GM21717 (cell line): ENCODE results near the gene LONP2.

Experiments
- ATAC-seq: cut with Tn5 transposase; IDR thresholded peaks from one replicate; pipeline ENCODE4 v1.9.1; 2021; ENCODE audit warnings: mild to moderate bottlenecking, moderate library complexity; ENCODE audit not compliant: unreplicated experiment

Gene LONP2, protein sequence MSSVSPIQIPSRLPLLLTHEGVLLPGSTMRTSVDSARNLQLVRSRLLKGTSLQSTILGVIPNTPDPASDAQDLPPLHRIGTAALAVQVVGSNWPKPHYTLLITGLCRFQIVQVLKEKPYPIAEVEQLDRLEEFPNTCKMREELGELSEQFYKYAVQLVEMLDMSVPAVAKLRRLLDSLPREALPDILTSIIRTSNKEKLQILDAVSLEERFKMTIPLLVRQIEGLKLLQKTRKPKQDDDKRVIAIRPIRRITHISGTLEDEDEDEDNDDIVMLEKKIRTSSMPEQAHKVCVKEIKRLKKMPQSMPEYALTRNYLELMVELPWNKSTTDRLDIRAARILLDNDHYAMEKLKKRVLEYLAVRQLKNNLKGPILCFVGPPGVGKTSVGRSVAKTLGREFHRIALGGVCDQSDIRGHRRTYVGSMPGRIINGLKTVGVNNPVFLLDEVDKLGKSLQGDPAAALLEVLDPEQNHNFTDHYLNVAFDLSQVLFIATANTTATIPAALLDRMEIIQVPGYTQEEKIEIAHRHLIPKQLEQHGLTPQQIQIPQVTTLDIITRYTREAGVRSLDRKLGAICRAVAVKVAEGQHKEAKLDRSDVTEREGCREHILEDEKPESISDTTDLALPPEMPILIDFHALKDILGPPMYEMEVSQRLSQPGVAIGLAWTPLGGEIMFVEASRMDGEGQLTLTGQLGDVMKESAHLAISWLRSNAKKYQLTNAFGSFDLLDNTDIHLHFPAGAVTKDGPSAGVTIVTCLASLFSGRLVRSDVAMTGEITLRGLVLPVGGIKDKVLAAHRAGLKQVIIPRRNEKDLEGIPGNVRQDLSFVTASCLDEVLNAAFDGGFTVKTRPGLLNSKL

DNA sequence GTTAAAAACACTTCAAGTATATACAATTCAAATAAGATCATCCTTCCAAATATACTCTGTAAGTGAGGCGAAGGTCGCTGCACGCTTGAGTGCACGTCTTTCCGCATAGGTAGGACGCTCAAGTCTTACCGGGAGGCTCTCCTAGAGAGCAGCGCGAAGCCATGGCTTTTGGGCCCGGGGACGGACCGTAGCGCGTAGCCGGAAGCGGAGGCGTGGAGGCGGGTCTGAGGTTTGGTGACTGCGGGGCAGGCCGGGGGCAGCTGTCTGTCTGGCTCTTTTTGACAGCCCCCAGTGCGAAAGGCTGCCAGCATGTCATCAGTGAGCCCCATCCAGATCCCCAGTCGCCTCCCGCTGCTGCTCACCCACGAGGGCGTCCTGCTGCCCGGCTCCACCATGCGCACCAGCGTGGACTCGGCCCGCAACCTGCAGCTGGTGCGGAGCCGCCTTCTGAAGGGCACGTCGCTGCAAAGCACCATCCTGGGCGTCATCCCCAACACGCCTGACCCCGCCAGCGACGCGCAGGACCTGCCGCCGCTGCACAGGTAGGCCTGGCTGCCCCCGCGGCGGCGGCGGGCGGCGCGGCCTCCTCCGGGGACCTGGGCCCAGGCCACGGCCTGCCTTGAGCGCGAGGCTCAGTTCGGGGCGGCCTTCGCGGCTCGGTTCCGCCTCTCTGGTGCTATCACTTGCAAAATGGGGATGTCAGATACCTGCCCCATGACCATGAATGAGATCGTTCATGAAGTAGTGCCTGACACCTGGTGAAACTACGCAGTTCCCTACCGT, at the start of gene LONP2:
TSS of gene LONP2 (plus strand) at position 221 of the 783 bp plus-strand sequence. CDS start at position 310, 89 bp downstream.
- ATAC-seq = peak; percentile 97

DNA sequence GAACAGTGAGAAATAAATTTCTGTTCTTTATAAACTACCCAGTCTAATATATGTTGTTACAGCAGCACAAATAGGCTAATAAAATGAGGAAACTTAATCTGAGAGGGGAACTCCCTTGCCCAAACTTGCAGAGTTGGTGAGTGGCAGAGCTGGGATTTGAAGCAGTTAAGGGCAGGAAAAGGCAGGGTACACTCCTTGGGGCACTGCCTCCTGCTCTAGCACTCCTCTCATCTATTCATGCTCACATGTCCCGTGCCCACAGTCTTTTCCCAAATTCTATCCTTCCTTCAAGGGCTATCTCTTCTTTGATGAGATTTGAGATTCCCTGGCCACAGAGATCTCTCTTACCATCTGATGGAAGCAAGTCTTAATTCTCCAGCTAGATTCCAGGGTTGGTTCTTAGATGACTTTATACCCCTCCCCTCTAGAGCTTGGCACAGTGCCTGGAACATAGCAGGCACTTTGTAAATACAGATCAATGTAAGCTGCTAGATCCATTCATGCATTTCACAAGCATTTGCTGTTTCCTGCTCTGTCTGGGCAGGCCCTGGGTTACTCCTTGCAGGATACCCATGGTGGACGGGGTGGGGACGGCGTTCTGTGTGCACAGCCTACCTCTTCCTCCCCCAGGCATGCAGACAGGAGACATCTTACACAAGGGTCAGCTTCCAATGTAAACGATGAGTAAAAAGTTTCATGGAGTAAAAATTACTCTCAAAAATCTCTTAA, 49.1 kb upstream of the LONP2 start:
- no peak for ATAC-seq

DNA sequence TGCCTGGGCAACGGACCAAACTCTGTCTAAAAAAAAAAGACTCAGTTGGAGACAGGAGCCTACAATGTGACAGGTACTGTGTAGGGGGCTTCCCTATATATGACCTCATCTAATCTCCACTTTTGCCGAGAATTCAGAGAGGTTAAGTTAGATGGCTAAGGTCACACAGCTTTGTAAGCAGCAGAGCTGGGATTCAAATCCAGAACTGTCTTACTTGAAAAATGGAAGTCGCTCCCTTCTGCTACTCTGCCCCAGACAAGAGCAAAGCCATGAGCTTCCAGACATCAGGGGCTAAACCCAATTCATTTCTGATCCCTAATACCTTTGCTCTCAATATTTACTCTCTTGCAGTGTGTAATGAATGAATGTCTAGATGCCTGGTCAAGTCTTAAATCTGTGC, 46.8 kb upstream of the LONP2 start:
- no peak for ATAC-seq

DNA sequence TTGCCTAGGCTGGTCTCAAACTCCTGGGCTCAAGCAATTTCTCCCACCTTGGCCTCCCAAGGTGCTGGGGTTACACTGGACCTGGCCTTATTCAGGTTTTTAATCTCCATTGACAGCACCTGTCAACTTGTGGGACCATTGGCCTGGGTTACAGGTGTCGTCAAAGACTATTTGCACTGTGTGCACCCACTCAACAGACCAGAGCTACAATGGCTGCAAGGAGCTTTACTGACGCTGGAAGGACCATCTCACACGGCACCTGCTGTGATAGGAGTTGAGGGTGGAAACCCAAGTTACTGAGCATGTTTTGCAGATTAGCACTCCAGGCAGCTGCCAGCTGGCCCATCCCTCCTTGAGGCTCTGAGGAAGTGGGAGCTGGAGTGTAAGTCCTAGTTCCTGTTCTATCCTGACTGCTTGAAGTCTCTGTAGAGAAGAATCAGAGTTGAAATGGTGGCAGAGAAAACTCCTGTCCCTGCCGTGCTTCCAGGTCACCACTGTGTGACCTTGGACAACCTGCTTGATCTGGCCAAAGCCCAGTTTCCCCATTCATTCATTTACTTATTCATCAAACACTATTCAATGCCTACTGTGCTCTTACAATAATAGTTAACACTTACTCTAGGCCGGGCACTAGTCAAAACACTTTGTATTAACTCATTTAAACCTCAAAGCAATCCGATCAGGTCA, 42.4 kb upstream of the LONP2 start:
- ATAC-seq = no peak

DNA sequence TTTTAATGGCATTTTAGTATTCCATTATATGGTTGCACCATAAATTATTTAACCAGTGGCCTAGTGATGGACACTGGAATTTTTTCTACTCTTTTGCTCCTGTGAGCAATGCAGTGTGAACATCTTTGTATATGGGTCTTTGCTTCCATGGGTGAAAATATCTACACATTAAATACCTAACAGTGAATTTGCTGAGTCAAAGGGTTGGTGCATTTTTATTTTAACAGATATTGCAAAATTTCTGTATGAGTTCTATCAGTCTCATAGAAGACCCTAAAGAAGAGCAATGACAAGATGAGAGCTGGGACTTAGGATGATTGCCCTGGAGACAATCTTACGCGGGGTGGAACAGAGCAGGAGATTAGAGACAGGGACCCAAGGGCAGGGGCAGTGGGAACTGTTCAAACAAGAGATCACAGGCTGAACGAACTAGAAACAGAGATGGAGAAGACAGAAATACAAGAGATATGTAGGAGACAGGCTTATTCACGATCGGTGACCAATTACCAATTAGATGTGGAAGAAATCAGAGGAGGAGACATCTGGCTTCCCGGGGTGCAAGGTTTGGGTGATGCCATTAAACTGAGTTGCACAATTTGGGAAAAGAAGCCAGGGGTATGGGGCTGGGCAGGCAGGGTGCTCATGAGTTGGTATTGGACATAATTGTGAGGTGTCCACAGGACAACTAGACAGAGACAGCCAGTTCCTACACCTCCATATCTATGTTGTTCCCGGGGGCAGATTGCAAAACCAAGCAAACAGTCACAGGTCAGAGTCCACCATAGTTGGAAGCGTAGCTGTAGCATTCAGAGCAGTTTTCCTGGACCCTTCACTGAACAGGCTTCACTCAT, 39.9 kb upstream of the LONP2 start:
- no peak for ATAC-seq

DNA sequence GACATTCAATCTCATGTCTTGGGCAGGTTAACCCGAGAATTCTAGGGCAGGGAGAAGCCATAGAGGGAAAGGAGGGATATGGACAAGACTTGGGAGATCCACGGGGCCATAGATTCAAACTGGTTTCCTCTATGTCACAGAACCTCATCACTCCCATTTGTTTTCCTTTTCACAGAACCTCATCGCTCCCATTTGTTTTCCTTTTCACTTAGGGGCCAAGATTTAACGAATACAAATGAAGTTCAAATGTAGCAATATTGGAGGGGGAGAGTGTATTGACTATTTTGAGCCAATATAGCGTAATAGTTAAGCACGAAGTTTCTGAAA, 39.3 kb upstream of the LONP2 start:
- no peak for ATAC-seq

DNA sequence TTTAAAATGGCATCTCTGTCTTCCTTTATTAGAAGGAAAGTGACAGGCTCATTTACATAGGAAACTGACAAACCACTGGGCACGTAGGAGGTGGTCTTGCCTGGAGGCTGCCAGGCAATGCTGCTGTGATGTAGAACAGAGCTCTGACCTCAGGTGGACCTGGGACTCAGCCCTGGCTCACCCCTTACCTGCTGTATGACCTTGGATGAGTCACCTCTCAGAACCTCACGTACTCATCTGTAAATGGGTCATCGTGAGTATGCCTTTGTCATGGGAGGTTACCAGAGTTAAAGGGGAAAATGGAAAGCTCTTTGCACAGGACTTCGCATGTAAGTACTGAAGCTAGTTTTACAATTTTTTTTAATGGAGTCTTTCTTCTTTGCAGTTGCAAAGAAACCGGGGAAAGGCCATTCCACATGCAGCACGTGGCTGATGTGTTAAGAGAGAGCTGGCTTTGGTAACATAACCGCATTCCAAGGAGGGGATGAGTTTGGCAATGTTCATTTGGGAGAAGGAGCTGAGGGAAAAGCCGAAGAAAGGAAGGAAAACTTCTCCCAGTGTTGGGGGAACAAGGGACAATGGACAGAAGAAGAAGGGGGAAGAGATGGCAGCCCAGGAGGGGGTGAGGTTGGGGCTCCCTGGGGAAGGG, 37.4 kb upstream of the LONP2 start:
- no peak for ATAC-seq

DNA sequence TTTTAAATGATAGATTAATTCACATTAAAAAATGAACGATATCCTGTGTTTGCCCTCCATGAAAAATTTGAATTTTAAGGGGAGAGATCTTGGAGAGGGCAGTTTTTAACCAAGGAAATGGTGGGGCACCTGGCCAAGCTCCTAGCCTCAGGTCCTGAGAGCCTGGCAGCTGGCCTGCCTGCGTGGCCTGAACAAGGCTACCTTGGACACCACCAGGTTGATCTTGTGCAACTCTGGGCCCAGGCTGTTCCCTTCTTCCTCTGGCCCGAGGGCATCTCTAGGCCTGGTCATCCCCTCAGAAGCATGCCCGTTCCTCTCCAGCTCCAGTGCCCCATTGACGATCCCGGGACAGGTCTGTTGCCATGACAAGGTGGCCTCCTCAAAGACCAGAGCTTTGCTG, 33.4 kb upstream of the LONP2 start:
- ATAC-seq = no peak

DNA sequence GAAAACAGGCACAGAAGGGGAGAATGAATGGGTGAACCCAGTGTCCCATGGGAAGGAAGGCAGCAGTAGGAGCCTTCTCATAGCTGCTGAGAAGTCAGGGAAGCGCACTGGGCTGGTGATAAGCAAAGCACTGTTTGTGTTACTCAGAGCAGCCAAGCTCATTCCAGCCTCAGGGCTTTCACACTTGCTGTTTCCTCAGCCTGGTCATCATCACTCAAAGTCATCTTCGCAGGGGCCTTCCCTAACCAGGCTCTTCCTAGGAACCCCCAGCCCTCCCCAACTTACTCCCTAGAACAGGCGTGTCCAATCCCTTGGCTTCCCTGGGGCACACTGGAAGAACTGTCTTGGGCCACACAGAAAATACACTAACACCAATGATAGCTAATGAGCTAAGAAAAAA, 32.1 kb upstream of the LONP2 start:
- no peak for ATAC-seq

DNA sequence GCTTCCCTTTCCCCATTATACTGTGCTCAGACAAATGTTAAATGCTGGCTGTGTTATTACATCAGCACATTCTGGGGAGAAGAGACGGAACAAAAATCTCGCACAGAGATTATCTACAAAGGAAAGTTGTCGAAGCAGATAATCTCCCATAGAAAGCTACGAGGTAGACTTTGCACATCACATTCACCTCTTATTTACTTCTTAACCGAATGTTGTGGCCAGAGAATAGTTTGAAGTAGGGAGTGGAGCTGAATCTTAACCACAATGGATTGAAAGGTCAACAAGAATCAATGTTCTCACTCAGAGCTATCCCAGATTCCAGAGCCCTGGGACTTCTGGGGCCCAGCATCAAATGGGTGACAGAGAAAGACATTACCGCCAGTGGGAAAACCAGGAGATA, 28.4 kb upstream of the LONP2 start:
- ATAC-seq = no peak

DNA sequence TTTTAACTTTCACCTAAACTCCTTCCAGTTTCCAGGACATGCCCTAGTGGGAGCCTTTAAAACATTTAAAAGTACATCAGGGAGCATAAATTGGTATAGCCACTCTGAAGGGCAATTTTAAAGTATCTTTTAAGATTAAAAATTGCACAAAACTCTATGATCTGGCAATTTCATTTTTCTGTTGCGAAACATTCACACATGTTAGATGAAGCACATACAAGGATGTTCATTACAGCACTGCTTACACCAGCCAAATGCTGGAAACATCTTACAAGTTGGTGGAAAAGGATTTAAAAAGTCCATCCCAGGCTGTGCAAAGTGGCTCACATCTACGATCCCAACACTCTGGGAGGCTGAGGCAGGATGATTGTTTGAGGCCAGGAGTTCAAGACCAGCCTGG, 26.4 kb upstream of the LONP2 start:
- no peak for ATAC-seq

DNA sequence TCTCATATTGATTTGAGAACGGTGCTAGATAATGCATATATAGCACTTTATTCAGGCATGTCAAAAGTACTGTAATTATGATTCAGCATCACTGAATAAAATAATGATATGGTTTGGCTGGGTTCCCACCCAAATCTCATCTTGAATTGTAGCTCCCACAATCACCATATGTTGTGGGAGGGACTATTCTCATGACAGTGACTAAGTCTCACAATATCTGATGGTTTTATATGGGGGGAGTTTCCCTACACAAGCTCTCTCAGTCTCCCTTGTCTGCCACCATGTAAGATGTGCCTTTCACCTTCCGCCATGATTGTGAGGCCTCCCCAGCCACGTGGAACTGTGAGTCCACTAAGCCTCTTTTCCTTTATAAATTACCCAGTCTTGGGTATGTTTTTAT, 25.6 kb upstream of the LONP2 start:
- no peak for ATAC-seq

DNA sequence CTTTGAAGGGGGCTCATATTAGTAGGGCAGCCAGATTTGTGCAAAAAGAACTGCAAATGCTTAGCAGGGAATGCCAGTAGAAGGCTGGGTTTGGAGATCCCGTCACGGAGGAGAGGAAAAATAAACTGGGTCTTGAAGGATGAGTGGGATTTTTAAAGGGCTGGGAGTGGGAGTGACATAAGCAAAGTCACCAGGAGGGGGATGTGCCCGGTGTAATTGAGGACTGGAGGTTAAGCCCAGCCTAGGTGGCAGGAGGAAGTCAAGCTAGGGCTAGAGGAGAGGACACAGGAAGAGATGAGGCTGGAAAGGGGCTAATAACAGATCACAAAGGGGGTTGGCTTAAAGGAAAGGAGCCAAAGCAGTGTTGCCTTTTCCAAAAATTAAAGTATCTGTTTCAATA, 23.2 kb upstream of the LONP2 start:
- no peak for ATAC-seq

DNA sequence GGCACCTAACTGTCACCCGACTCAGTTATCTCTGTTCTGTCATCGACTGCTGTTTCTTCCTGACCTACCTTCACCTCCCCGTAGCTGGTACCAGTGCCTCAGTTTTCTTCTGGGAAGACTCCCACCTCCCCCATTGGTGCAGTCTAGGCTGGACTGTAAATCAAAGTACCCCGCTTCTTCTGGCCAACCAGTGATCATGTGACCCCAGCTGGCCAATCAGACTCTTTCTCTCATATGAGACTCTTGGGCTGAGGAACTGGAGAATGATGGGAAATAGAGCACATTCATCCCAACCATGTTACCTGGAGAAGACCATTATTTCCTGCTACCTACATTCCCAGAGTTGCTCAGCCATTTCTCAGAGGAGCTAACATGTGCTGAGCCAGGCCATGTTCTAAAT, 20.6 kb upstream of the LONP2 start:
- no peak for ATAC-seq

DNA sequence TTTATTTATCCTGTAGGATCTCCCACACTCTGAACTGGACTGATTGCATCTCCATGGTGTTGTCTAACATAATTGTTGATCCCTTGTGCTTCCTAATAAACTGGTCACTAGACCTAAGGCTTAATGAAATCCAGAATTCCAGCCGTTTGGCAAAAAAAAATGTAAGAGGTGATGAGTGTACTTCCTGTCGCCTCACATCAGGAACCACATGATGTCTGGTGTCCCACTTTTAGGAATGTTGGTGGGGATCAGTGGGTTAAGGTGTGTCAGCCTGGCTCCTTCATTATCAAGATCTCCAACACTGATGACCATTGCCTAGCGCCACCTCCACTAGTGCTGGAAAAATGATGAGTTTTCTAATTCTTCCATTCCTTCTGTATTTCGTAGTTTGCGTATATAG, 18.6 kb upstream of the LONP2 start:
- ATAC-seq = no peak

DNA sequence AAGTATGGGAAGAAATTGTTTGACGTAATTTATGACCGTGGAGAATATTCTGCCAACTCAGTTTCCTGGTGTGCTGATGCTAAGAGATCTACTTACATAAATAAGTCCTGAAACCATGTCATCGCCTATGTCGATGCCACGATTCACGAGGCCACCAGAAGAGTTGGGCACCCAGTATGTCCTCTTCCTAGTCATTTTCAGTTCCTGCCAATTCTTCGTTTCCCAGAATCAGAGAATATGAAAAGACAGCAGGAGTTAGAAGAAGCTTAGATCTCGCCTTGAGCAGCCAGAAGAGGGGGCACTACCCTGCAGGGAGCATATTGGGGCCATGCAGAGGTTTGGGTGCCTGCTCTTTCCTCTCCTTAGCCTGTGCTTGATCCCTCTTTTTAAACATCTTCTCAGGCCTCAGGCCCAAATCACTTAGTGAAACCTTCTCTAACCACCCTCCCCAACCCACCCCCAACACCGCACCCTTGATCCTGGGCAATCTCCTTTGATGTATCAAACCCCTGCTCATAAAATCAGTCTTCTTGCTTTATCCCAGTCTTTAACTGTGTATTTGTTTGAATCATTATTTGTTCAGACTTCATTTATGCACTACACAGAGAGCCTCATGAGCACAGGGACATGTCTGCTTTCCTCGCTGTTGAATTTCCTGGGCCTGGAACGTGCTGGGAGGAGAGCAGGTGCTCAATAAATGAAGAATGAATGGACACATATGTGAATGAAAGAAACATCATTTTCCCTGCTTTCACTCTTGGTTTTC, 12.2 kb upstream of the LONP2 start:
- ATAC-seq = peak; percentile 60

DNA sequence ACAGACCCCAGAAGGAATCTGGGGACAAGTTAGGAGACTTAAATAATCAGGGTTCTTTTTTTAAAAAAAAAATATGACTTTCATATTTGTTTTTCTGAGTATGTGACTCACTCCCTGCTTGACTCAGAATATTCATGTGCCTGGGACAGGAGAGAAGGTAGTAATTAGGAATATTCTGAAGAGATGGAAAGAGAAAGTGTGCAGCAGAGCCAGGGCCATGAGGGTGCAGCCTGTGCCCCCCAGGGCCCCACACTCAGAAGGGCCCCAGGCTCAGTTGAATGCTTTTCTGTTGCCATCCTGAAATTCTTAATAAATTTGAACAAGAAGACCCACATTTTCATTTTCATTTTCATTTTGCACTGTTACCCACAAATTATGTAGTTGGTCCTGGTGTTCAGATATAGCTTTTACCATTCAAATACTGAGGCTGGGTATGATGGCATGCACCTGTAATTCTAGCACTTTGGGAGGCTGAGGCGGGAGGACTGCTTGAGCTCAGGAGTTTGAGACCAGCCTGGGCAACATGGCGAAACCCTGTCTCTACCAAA, 11.5 kb upstream of the LONP2 start:
- no peak for ATAC-seq

DNA sequence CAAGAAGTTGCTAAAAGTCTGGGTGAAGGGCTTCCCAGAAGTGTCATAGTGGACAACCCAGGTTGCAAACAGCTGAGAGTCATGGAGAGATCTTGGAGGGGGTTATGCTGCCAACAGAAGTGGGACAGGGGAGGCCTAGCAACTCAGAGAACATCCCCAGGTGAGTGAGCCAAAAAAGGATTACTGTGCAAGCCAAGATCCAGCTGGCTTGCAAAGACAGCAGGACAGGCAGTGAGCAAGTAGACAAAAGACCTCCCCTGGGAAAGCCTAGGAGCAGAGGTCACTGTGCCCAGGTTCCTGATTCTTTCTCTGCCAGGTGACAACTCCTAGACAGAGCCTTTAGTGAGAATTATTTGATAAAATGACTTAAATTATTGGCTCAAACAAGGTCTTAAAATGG, 9.5 kb upstream of the LONP2 start:
- ATAC-seq = no peak
